Right atrium auricular region (tissue), 2 donors: ENCODE results near the gene FOXN1. TPM values are rescaled to one million over a fixed set of nuclear protein-coding genes. Genes with fewer than 3 reads are reported as not detected.

Experiments
- DNase-seq: peaks from one replicate; pipeline ENCODE4 v3.0.0-alpha.2; 2019; ENCODE audit warnings: low spot score
- H3K27ac ChIP-seq, 2 donors: fragments of 200-600 bp; sonication (generic); 1 replicate in 1 of 2; 2 replicates in 1 of 2; pipeline ENCODE4 v1.5.1; 2016 to 2019
- H3K27me3 ChIP-seq, 2 donors: fragments of 200-600 bp; sonication (generic); one replicate each; pipeline versions ENCODE4 v1.5.1 to v1.6.0; 2017 to 2019
- H3K36me3 ChIP-seq: fragments of 200-600 bp; sonication (generic); one replicate; pipeline ENCODE4 v1.5.1; 2016
- H3K4me1 ChIP-seq, 2 donors: fragments of 200-600 bp; sonication (generic); one replicate each; pipeline versions ENCODE4 v1.5.1 to v1.6.0; 2017 to 2019
- H3K4me3 ChIP-seq, 2 donors: fragments of 200-600 bp; sonication (generic); 1 replicate in 1 of 2; 2 replicates in 1 of 2; pipeline ENCODE4 v1.5.1; 2017 to 2019; ENCODE audit warnings: mild to moderate bottlenecking in 1 of 2, moderate library complexity in 1 of 2
- H3K9me3 ChIP-seq, 2 donors: fragments of 200-600 bp; sonication (generic); one replicate each; pipeline ENCODE4 v1.5.1; 2019
- CTCF ChIP-seq, 2 donors: fragments of 200-600 bp; sonication (generic); IDR thresholded peaks; one replicate each; pipeline ENCODE4 v1.5.1; 2019; ENCODE audit warnings: antibody characterized with exemption in 2 of 2
- total RNA-seq, 2 donors: library from RNA; depleted of rRNA; stranded (reverse); fragments of >200 nt; gene quantifications; one replicate each; pipeline ENCODE4 v1.1.0, GENCODE V29; 2016

Gene FOXN1
- total RNA-seq, 2 donors from 2014 or later, result not detected

- peaks cover 0 to 19% of the 10 kb centered on the region in 2 donors for H3K4me1 ChIP-seq
- no peak for DNase-seq
- no peak overlapping the region for H3K4me3 ChIP-seq
- no peak overlapping the region for H3K27ac ChIP-seq
- TF ChIP-seq CTCF (IDR thresholded peaks at IDR 0.05), result no peak
- peaks cover 53% of the 10 kb centered on the region for H3K36me3 ChIP-seq
- H3K9me3 ChIP-seq, result no peaks in the 10 kb centered on the region
- no peaks in the 10 kb centered on the region for H3K27me3 ChIP-seq
Measured at GRCh38 chr17:28555022-28555421, 48.9 kb downstream of the FOXN1 start.

GRCh38 chr17:28563475-28563874 is 57.3 kb downstream of the FOXN1 start:
- peaks cover 34% of the 10 kb centered on the region for H3K36me3 ChIP-seq
- H3K4me3 ChIP-seq, result no peak overlapping the region
- H3K4me1 ChIP-seq, result peaks cover 0 to 6% of the 10 kb centered on the region in 2 donors
- no peak for DNase-seq
- no peaks in the 10 kb centered on the region for H3K27me3 ChIP-seq
- TF ChIP-seq CTCF (IDR thresholded peaks at IDR 0.05), result no peak
- no peaks in the 10 kb centered on the region for H3K9me3 ChIP-seq
- H3K27ac ChIP-seq, result no peak overlapping the region

- no peaks in the 10 kb centered on the region for H3K9me3 ChIP-seq
- H3K27me3 ChIP-seq, result no peaks in the 10 kb centered on the region
- no peak for DNase-seq
- H3K4me1 ChIP-seq, result peaks cover 0 to 31% of the 10 kb centered on the region in 2 donors
- TF ChIP-seq CTCF (IDR thresholded peaks at IDR 0.05), result no peak
- no peak overlapping the region for H3K27ac ChIP-seq
- no peak overlapping the region for H3K4me3 ChIP-seq
- peaks cover 13% of the 10 kb centered on the region for H3K36me3 ChIP-seq
Measured at GRCh38 chr17:28567604-28568003, 61.5 kb downstream of the FOXN1 start.

DNA sequence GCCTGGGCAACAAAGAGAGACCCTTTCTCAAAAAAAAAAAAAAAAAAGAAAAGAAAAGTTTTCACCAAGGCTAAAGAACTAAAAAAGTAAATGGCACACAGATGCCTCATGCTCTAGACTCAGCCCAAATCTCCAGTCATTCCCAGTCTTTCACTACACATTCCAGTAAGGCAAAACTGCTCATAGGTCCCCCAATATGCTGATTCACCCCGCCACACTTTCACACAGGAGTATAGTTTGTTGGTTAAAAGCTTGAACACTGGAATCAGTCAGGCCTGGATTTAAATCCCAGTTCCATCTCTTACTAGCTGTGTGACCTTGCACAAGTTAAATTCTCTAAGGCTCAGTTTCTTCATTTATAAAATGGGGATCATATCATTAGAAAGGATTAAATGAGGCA is 63.3 kb downstream of the FOXN1 start:
- Histone ChIP-seq H3K4me3 (no peak overlapping the region), H3K9me3 (no peaks in the 10 kb centered on the region), H3K36me3 (peaks cover 6% of the 10 kb centered on the region), H3K4me1 (peaks cover 0 to 41% of the 10 kb centered on the region in 2 donors), H3K27me3 (no peaks in the 10 kb centered on the region), H3K27ac (no peak overlapping the region)
- no peak for DNase-seq
- TF ChIP-seq CTCF (IDR thresholded peaks at IDR 0.05), result no peak

DNA sequence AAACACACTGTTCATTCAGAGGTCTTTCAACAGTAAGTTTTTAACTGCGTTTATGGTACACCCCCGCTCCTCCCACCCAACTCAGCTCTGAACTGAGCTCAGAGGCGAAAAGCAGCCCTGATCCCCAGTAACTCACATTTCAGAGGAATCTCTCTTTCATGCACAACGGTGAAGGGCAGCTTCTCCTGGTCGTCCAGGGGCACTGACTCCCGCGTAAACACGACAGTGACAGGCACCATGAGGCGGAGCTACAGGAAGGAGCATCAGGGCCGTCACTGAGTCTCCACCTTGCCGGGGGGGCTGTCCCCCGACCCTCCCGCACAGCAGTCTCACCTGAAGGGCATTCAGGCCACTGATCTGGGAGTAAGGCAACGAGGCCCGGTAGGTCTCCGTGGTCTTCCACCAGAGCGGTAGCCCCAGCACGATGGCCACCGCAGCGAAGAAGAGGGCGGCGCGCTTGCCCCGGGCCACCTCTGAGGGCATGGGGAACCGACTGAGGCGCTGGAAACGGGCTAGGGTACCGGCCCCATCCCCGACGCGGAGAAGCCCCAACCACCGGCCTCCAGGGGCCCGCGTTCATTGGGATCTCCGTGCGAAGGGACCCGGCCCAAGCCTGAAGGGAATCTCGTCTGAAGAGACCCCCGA is 64.7 kb downstream of the FOXN1 start:
- no peak for DNase-seq
- Histone ChIP-seq H3K4me3 (peak overlapping the region; percentile 73 to 85), H3K27ac (peak overlapping the region; percentile 79 to 84), H3K9me3 (no peaks in the 10 kb centered on the region), H3K36me3 (peaks cover 6% of the 10 kb centered on the region), H3K4me1 (peaks cover 0 to 48% of the 10 kb centered on the region in 2 donors), H3K27me3 (no peaks in the 10 kb centered on the region)
- no peak for TF ChIP-seq CTCF (IDR thresholded peaks at IDR 0.05)
